Smooth muscle cell (in vitro differentiated cells): ENCODE data around the gene NDUFS5. TPM values are rescaled to one million over a fixed set of nuclear protein-coding genes. Genes with fewer than 3 reads are reported as not detected.
A peak's percentile ranks its signal among the peaks of the same experiment; 100 is the strongest.
"Not testable (repeated sequence)": the region's sequence is repeated elsewhere in the genome, so short reads cannot be mapped to it uniquely, and the experiment has no call there.

Source experiments
- DNase-seq: peaks from one replicate; lab custom pipeline; 2025; ENCODE audit not compliant: unreplicated experiment; lab: John Stamatoyannopoulos, UW
- H2AFZ ChIP-seq: fragments of 200-600 bp; sonication (generic); 2 replicates; pipeline ENCODE4 v1.6.0; 2016; ENCODE audit warnings: antibody characterized with exemption, low read depth, mild to moderate bottlenecking
- H3F3A ChIP-seq: fragments of 200-600 bp; sonication (generic); 2 replicates; pipeline ENCODE4 v1.6.0; 2017; ENCODE audit warnings: antibody characterized with exemption, low read depth
- H3K27ac ChIP-seq: fragments of 200-600 bp; sonication (generic); 2 replicates; pipeline ENCODE4 v1.5.1; 2016; ENCODE audit warnings: low read depth, mild to moderate bottlenecking
- H3K27me3 ChIP-seq: fragments of 200-600 bp; sonication (generic); 2 replicates; pipeline ENCODE4 v1.6.1; 2016; ENCODE audit warnings: low read depth, mild to moderate bottlenecking
- H3K36me3 ChIP-seq: fragments of 200-600 bp; sonication (generic); 2 replicates; pipeline ENCODE4 v1.5.1; 2016; ENCODE audit warnings: low read depth
- H3K4me1 ChIP-seq: fragments of 200-600 bp; sonication (generic); 2 replicates; pipeline ENCODE4 v1.5.1; 2016; ENCODE audit warnings: low read depth
- H3K4me2 ChIP-seq: fragments of 200-600 bp; sonication (generic); 2 replicates; pipeline ENCODE4 v1.6.0; 2016; ENCODE audit warnings: mild to moderate bottlenecking
- H3K4me3 ChIP-seq: fragments of 200-600 bp; sonication (generic); 2 replicates; pipeline ENCODE4 v1.5.1; 2016; ENCODE audit warnings: mild to moderate bottlenecking
- H3K79me2 ChIP-seq: fragments of 200-600 bp; sonication (generic); 2 replicates; pipeline ENCODE4 v1.6.0; 2016; ENCODE audit warnings: low read depth, mild to moderate bottlenecking
- H3K9ac ChIP-seq: fragments of 200-600 bp; sonication (generic); 2 replicates; pipeline ENCODE4 v1.6.0; 2016; ENCODE audit warnings: low read depth
- H3K9me3 ChIP-seq: fragments of 200-600 bp; sonication (generic); replicated peaks from 2 replicates; pipeline ENCODE4 v1.5.1; 2016; ENCODE audit warnings: low read depth
- H4K20me1 ChIP-seq: fragments of 200-600 bp; sonication (generic); 2 replicates; pipeline ENCODE4 v1.6.0; 2016; ENCODE audit warnings: low read depth
- CTCF ChIP-seq: fragments of 200-600 bp; sonication (generic); IDR thresholded peaks from 2 replicates; pipeline ENCODE4 v1.5.1; 2017; ENCODE audit warnings: borderline replicate concordance, mild to moderate bottlenecking, antibody characterized with exemption; ENCODE audit not compliant: insufficient read depth, poor library complexity, severe bottlenecking
- WGBS: methylation state at CpG from one replicate; pipeline ENCODE4 v1.1.7; 2016; ENCODE audit warnings: low lambda C conversion rate; 5-methylcytosine and 5-hydroxymethylcytosine counted together
- polyA plus RNA-seq: library from polyadenylated mRNA; unstranded; fragments of >200 nt; fragmentation: Nextera tagmentation; extraction: Ambion mirVana; gene quantifications from 2 replicates; pipeline ENCODE4 v1.2.1, GENCODE V29; 2016
- total RNA-seq: library from RNA; depleted of rRNA; stranded (reverse); fragments of >200 nt; gene quantifications from 2 replicates; pipeline ENCODE4 v1.2.3, GENCODE V29; 2014

The NDUFS5 gene
- total RNA-seq = 708 and 831 TPM in 2 replicates
- polyA plus RNA-seq = 879 and 884 TPM in 2 replicates

- Histone ChIP-seq H3K4me1 (peaks cover 4% of the 10 kb centered on the region), H3K36me3 (peaks cover 4% of the 10 kb centered on the region), H2AFZ (peak within 1 kb of the TSS; percentile 57), H3K9ac (peak within 1 kb of the TSS; percentile 99), H4K20me1 (peaks cover 24% of the 10 kb centered on the region), H3K9me3 (no peaks in the 10 kb centered on the region), H3K27me3 (no peaks in the 10 kb centered on the region), H3K79me2 (peaks cover 38% of the 10 kb centered on the region), H3K4me3 (peak within 1 kb of the TSS; percentile 85), H3K27ac (peak within 1 kb of the TSS; percentile 99), H3F3A (no peaks in the 10 kb centered on the region), H3K4me2 (peak within 1 kb of the TSS; percentile 87)
- DNase-seq = peak; percentile 50
- no peak for TF ChIP-seq CTCF
- WGBS = 2% methylated on average over 47 of the region's 47 CpGs
Measured at GRCh38 chr1:39026051-39026865, at the start of gene NDUFS5. TSS of gene NDUFS5 (plus strand) at chr1:39026350. CDS start at chr1:39028725, 2,375 bp downstream.

GRCh38 chr1:38977399-38978244, 48.5 kb upstream of the NDUFS5 start:
- H3K27me3 ChIP-seq, H4K20me1 ChIP-seq, DNase-seq, H3K4me2 ChIP-seq, H2AFZ ChIP-seq, H3K4me3 ChIP-seq, H3K79me2 ChIP-seq, H3K36me3 ChIP-seq, H3K9me3 ChIP-seq, H3F3A ChIP-seq, H3K9ac ChIP-seq, H3K27ac ChIP-seq, H3K4me1 ChIP-seq: not testable (repeated sequence)
- WGBS = 93% methylated on average over 10 of the region's 12 CpGs

GRCh38 chr1:38978245-38978542, 48.0 kb upstream of the NDUFS5 start:
- H3K4me3 ChIP-seq, H3K27me3 ChIP-seq, H3K79me2 ChIP-seq, H3K9ac ChIP-seq, H3K36me3 ChIP-seq, H3K27ac ChIP-seq, H3K4me2 ChIP-seq, H3F3A ChIP-seq, H4K20me1 ChIP-seq, H3K4me1 ChIP-seq, DNase-seq, H2AFZ ChIP-seq, H3K9me3 ChIP-seq: not testable (repeated sequence)
- WGBS = 92% methylated on average over 6 of the region's 6 CpGs

- 67% methylated on average over 1 of the region's 1 CpG for WGBS
Measured at GRCh38 chr1:38979380-38979779, 46.8 kb upstream of the NDUFS5 start.

GRCh38 chr1:38989979-38990378, 36.2 kb upstream of the NDUFS5 start:
- Histone ChIP-seq H3K27ac (peak overlapping the region; percentile 95), H3F3A (peaks cover 10% of the 10 kb centered on the region), H3K27me3 (no peaks in the 10 kb centered on the region), H3K4me2 (peak overlapping the region; percentile 84), H4K20me1 (peaks cover 37% of the 10 kb centered on the region), H2AFZ (peak overlapping the region; percentile 97), H3K9me3 (no peaks in the 10 kb centered on the region), H3K4me1 (peaks cover 30% of the 10 kb centered on the region), H3K36me3 (no peaks in the 10 kb centered on the region), H3K4me3 (no peak overlapping the region), H3K79me2 (peaks cover 39% of the 10 kb centered on the region), H3K9ac (peak overlapping the region; percentile 99)
- WGBS = 82% methylated on average over 2 of the region's 2 CpGs
- no peak for DNase-seq
- TF ChIP-seq CTCF = no peak

More at GRCh38 chr1:38979380-38979779, 46.8 kb upstream of the NDUFS5 start:
- DNase-seq, H3K79me2 ChIP-seq, H3K4me2 ChIP-seq, H3K4me3 ChIP-seq, H2AFZ ChIP-seq, H3K9me3 ChIP-seq, H3F3A ChIP-seq, H4K20me1 ChIP-seq, H3K27me3 ChIP-seq, H3K27ac ChIP-seq, H3K9ac ChIP-seq, H3K36me3 ChIP-seq, H3K4me1 ChIP-seq: not testable (repeated sequence)
